GM19240 (cell line): ENCODE results near the gene TEX2.

Experiments used
- DNase-seq: peaks from one replicate; pipeline ENCODE4 v3.0.0; 2011; ENCODE audit warnings: low spot score; ENCODE audit not compliant: insufficient read length

Gene TEX2

DNA sequence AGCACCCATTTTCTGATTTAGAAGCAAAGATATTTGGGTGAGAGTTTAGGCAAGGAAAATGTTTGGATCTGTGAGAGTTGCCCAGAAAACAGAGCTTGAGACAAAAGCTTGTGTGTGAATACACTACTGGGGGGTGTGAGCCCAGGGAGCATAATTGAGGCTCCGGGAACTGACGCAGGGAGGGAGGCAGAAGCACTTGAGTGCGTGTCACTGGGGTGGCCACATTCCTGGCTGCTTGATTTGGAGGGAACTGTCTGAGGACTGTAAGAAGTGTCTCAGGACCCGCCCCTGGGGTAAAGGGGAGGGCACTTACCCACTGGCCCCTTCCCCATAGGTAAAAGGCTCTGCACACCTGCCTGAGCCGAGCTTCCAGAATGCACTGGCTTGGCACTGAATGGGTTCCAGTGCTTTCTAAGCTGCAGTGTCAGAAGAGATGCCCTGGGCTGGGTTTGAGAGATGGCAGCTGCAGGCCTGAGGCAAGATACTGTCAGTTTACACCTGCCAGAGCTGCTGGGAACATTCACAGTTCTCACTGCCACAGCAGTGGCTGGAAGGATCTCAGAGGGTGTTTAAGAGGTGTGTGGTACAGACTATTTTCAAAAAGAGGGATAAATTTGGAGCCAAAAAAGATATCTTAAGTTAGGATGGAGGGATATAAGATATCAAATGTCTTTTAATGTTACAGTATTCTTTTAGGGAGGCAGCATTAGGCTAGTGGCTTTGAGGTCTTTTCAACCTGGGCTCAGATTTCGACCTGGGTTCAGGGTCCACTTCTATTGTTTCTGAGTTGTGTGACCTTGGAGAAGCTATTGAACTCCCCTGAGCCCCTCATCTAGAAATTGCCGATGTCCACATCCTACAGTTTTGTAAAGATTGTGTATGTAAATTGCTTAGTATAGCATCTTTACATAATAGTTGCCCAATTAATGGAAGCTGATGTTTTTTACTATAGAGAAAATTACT lies 6.9 kb upstream of the TEX2 start:
- no peak for DNase-seq

DNA sequence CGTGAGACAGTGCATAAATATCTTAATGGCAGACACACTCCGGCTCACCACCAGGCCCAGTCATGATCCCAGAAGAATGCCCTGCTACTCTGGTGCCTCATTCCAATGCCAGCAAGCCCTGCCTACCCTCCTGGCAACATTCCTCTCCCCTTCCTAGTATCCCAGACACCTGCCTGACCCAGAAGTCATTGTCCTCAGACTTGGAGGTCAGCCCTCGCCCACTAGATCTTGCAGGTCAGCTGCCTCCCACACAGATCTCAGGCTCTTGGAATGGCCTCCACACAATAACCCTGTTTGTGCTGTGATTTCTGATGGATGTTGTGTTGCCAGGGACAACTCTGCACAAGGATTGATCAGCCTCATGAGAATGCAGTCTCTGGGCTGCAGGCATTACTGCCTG lies 1.8 kb upstream of the TEX2 start:
- DNase-seq: no peak

GRCh38 chr17:64262198-64262999 lies 661 bp downstream of the TEX2 start:
- DNase-seq: peak; percentile 35

DNA sequence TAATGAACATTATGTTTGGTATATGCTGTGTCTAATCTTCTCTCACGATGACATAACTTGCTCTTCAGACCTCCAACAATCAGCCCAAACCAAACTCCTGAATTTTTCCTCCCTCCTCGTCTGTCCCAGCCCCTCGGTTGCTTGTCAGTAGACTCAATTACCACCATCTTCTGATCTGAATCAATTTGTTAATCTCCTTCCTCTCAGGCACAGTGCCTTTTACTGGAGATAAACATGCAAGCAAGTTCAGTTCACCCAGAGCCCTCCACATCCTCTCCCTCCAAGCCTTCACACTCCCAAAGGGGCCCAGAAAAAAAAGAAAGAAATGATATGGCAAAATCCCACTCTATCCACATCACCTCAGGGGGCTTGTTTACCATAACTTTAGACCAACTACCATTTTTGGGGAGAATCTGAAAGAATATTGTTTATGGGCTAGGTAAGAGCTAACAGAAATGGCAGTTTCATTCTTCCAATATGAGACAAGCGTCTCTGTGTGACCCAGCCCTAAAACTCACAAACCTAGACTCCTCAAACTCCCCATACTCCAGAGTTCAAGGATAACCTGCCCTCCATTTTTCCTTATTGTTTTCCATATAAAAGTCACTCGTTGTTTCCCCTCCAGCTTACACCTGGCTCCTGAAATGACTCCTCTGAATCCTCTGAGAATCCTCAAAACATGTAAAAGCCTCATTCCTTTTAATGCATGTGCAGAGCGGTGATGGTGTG lies 1.5 kb downstream of the TEX2 start:
- no peak for DNase-seq

DNA sequence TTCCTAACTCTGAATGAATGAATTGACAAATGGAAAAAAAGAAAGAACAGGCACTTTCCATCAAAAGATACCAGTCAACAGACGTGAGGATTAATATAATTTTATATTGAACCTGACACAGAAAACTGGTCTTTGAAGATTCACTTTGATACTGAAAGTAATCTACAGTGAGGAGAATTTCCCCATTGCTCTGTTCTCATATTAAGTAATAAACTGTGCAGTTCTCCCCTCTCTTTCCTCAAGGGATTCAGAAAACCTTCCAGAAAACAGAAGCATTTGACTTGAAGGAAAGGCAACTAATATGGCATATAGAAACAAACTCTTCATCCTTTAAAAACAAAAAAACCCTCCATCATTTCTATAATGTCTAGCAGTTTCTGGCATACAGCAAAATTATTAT lies 2.2 kb downstream of the TEX2 start:
- no peak for DNase-seq

- no peak for DNase-seq
Measured at GRCh38 chr17:64259922-64260321, 3.1 kb downstream of the TEX2 start.

DNA sequence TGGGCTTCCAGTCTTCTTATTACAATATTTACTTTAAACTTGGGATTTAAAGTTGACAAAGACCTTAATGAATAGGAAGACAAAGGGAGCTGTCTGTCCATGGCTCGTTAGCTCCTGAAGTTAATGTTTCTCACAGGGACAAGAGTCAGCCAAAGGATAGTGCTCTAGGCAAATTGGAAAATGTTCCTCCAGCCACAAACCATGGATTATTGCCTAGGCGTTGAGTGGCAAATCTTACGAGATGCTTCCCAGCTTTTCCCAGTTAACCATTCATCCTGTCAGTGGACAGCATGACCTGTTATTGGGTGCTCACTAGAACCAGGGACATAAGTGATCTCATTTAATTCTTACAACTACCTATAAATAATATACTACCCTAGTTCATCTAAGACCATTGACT lies 3.6 kb downstream of the TEX2 start:
- DNase-seq: no peak

- no peak for DNase-seq
Measured at GRCh38 chr17:64256913-64257807, 5.9 kb downstream of the TEX2 start.

GRCh38 chr17:64255764-64256163 lies 7.3 kb downstream of the TEX2 start:
- no peak for DNase-seq

GRCh38 chr17:64254755-64255154 lies 8.3 kb downstream of the TEX2 start:
- no peak for DNase-seq

GRCh38 chr17:64253470-64253869 lies 9.6 kb downstream of the TEX2 start:
- DNase-seq: no peak

DNA sequence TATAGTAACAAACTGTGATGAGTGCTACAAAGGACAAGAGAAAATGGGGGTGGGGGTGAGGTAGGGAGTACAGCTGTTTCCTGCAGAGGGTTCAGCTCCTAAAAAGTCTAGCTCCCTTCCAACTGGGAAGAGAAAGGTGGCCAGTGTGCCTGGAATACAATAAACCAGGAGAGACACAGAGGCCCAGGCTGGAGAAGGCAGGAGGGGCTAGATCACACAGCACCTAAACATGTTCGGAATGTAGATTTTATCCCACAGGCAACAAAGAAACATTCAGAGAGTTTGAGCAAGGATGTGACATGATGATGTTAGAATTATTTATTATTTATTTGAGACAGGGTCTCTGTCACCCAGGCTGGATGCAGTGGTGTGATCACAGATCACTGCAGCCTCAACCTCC lies 10.2 kb downstream of the TEX2 start:
- DNase-seq: no peak

- DNase-seq: no peak
Measured at GRCh38 chr17:64250233-64250835, 12.7 kb downstream of the TEX2 start.

GRCh38 chr17:64247836-64248235 lies 15.2 kb downstream of the TEX2 start:
- no peak for DNase-seq

DNA sequence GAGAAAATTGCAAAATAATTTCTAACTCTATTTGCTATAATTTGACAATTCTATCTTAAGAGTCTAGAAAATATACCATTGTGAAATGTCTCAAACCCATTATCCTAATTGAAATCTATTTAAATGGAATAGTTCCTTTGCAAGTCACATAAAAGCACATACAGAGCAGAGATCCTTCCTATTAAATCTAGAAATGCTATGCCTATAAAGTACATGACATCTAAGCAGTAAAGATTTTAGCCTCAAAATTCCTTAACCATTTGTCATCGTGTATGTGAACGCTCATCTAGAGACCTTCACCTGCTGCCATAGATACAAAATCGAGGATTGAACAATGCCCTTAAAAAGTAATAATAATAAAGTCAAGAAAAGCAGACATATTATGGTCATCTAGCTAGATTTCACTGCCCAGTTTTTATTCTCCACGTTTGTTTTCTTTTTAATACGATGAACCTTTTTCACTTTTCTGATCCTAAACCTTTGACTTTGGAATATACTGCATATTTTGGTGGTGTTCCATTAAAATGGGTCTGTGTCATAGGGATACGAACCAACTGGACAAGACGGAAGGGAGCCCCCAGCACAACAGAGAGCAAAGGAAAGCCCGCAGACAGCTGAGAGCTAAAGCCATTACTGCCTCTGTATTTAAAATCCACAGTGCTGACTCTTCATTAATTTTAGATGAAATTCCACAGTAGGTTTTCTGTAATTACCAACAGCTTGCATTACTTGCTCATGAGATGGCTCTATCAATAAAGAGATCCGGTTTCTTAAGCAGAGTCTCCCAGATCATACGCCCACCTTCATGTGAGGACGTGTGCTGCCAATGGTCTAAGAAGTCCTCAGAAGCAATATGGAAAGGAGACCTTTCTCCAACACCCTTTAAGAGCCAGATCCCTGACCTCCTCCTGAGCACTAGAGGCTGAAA lies 17.6 kb downstream of the TEX2 start:
- no peak for DNase-seq

DNA sequence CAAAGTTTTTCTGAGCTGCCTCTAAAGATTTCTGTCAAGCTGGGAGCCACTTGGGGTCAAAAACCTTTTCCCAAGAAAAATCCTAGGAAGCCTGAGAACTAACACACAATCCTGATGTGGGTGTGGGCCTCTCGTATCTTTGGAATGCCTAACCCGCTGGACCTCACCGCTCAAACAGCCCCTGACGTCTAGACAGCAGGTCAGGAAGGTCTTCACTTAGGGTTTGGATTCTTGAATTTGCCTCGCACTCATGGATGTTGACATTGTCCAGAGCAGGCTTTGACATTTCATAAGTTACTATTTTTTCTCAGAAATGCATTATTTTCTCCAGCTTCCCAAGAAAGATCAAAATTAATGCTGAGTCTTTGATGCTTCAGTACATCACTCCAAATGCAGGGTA lies 18.9 kb downstream of the TEX2 start:
- no peak for DNase-seq

DNA sequence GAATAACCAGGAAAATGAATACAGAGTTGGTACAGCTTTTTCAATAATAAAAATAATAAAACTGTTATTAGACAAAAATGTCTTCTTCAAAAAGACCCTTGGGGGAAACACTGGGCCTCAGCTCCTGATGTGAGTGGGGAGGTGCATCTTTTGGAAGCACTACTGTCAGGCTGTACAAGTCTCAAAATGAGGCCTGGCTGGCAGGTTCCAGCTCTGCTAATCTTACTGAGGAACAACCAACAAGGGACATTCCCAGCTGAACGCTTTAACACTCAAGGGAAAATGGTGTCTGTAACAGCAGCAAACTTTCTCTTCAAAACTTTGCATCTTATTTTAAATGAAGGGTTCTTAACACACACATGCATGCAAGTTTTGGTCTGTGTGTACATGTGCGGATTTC lies 19.7 kb downstream of the TEX2 start:
- no peak for DNase-seq

GRCh38 chr17:64242633-64243032 lies 20.4 kb downstream of the TEX2 start:
- DNase-seq: no peak

GRCh38 chr17:64240741-64241347 lies 22.2 kb downstream of the TEX2 start:
- DNase-seq: no peak
